Measurements from ENCODE around the gene SHISA2.

DNA sequence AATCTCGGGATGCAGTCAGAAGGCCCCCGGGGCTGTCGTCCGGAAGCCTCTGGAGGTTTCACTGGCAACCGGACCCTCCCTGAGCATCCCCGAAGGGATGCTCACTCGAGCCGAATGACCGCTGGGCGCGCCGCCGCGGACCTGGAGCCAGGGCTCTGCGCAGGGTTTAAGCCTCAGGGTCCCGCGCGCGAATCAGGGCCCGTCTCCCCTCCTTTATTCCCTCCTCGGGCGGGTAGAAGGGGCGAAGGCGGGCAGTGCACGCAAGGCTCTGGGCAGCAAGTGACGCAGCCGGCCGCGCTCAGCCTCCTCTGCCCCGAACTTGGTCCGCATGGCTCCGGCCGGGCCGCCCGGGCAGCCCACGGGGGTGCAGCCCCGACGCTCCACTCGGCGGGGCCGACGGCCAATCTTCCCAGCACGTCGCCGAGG lies 572 bp downstream of the SHISA2 start:
- no peak for TF ChIP-seq CTCF (IDR thresholded peaks at IDR 0.05)
- no peak for TF ChIP-seq POLR2A (IDR thresholded peaks at IDR 0.05)
